ENCODE measurements around the gene PPP1R15A. TPM values are rescaled to one million over a fixed set of nuclear protein-coding genes. Genes with fewer than 3 reads are reported as not detected.
"Not testable (repeated sequence)": the region's sequence is repeated elsewhere in the genome, so short reads cannot be mapped to it uniquely, and the experiment has no call there.

PPP1R15A gene
- total RNA-seq, 2 donors from 2014 or later = 35.1 to 49.0 TPM

- peak overlapping the region; percentile 78 to 90 for H3K4me3 ChIP-seq
- intact Hi-C loops (cut with DNase I) = loop anchor here (2.0 kb wide), 1 partner anchor 91 kb away; the partner anchor contains the start of gene FTL
- no peaks in the 10 kb centered on the region for H3K27me3 ChIP-seq (replicated peaks; ENCODE audit: insufficient read depth)
- no peaks in the 10 kb centered on the region for H3K9me3 ChIP-seq
- TF ChIP-seq POLR2AphosphoS5 (IDR thresholded peaks at IDR 0.05) (no peak), CTCF (IDR thresholded peaks at IDR 0.05) (no peak), POLR2A (IDR thresholded peaks at IDR 0.05) (no peak)
- H3K4me1 ChIP-seq (replicated peaks) = peaks cover 17% of the 10 kb centered on the region
- 26% methylated on average over 14 of the region's 14 CpGs for WGBS
- no peaks in the 10 kb centered on the region for H3K36me3 ChIP-seq
- no peak for DNase-seq (ENCODE audit: low spot score)
- H3K27ac ChIP-seq = peak overlapping the region; percentile 100
These were observed 1.5 kb downstream of the PPP1R15A start for GRCh38 chr19:48873476-48874302.

DNA sequence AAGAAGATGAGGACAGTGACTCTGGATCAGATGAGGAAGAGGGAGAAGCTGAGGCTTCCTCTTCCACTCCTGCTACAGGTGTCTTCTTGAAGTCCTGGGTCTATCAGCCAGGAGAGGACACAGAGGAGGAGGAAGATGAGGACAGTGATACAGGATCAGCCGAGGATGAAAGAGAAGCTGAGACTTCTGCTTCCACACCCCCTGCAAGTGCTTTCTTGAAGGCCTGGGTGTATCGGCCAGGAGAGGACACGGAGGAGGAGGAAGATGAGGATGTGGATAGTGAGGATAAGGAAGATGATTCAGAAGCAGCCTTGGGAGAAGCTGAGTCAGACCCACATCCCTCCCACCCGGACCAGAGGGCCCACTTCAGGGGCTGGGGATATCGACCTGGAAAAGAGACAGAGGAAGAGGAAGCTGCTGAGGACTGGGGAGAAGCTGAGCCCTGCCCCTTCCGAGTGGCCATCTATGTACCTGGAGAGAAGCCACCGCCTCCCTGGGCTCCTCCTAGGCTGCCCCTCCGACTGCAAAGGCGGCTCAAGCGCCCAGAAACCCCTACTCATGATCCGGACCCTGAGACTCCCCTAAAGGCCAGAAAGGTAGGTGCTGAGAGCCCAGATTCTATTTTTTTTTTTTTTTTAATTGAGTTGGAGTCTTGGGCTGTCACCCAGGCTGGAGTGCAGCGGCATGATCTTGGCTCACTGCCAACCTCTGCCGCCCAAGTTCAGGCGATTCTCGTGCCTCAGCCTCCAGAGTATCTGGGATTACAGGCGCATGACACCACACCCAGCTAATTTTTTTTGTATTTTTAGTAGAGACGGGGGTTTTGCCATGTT is 2.3 kb downstream of the PPP1R15A start:
- no peaks in the 10 kb centered on the region for H3K27me3 ChIP-seq (replicated peaks; ENCODE audit: insufficient read depth)
- no peak for TF ChIP-seq CTCF (IDR thresholded peaks at IDR 0.05)
- TF ChIP-seq POLR2A (IDR thresholded peaks at IDR 0.05) = no peak
- intact Hi-C loops (cut with DNase I) = no loop called here
- 18% methylated on average over 17 of the region's 17 CpGs for WGBS
- H3K36me3 ChIP-seq = no peaks in the 10 kb centered on the region
- peak overlapping the region; percentile 78 to 90 for H3K4me3 ChIP-seq
- H3K4me1 ChIP-seq (replicated peaks) = peaks cover 17% of the 10 kb centered on the region
- H3K27ac ChIP-seq = peak overlapping the region; percentile 100
- no peak for DNase-seq (ENCODE audit: low spot score)
- no peaks in the 10 kb centered on the region for H3K9me3 ChIP-seq

- H3K36me3 ChIP-seq; DNase-seq (ENCODE audit: low spot score); H3K9me3 ChIP-seq; intact Hi-C loops (cut with DNase I); H3K27me3 ChIP-seq (replicated peaks; ENCODE audit: insufficient read depth): not testable (repeated sequence)
- Histone ChIP-seq H3K4me3 (peak overlapping the region in 1 of 2 donors; percentile 90), H3K4me1 (replicated peaks) (peaks cover 17% of the 10 kb centered on the region), H3K27ac (peak overlapping the region; percentile 100)
- 74% methylated on average over 30 of the region's 30 CpGs for WGBS
These were observed 4.1 kb downstream of the PPP1R15A start for GRCh38 chr19:48876043-48876981.

DNA sequence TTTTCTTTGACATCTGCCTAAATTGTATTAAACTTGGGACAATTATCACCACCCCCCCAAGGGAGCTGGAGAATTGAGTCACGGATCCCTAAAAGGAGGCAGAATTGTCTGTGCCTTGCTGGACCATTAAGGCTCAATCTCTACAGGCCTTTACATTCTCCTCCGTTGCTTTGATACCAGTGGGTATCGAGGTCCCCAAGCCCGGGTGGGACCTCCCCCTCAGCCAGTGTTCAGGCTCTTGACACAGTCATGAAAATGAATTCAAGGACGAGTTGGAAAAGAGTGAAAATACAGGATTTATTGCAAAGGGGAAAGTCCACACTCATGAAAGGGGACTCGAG is 5.6 kb downstream of the PPP1R15A start:
- WGBS = 86% methylated on average over 6 of the region's 6 CpGs
- H3K4me3 ChIP-seq = no peak overlapping the region
- no peak overlapping the region for H3K27ac ChIP-seq
- H3K27me3 ChIP-seq (replicated peaks; ENCODE audit: insufficient read depth) = no peaks in the 10 kb centered on the region
- peaks cover 17% of the 10 kb centered on the region for H3K4me1 ChIP-seq (replicated peaks)
- H3K9me3 ChIP-seq = no peaks in the 10 kb centered on the region
- H3K36me3 ChIP-seq = no peaks in the 10 kb centered on the region
- TF ChIP-seq POLR2AphosphoS5 (IDR thresholded peaks at IDR 0.05) (no peak), POLR2A (IDR thresholded peaks at IDR 0.05) (no peak), CTCF (IDR thresholded peaks at IDR 0.05) (no peak)
- no peak for DNase-seq (ENCODE audit: low spot score)
- intact Hi-C loops (cut with DNase I) = no loop called here

Measured in prostate gland (tissue), 2 donors.